CD8-positive, alpha-beta memory T cell (primary cell): ENCODE data around the gene AGO4. TPM values are rescaled to one million over a fixed set of nuclear protein-coding genes. Genes with fewer than 3 reads are reported as not detected.
A peak's percentile ranks its signal among the peaks of the same experiment; 100 is the strongest.

ENCODE experiments used
- CTCF ChIA-PET: fragments of 350-600 bp; sonication (Branson Sonifier 250); formaldehyde crosslinking; loops from one replicate; lab custom pipeline; 2021; ENCODE audit warnings: antibody characterized with exemption; lab: Charles Lee
- POLR2A ChIA-PET: fragments of 350-600 bp; sonication (Branson Sonifier 250); formaldehyde crosslinking; loops from one replicate; lab custom pipeline; 2021; ENCODE audit warnings: antibody characterized with exemption; lab: Charles Lee
- DNase-seq, 5 donors: peaks; one replicate each; pipeline versions ENCODE4 v3.0.0 to v3.0.0-alpha.2; 2020 to 2022; ENCODE audit warnings: mixed read lengths in 1 of 5
- H3K27ac ChIP-seq: one replicate; pipeline ENCODE4 v1.7.0; 2013; ENCODE audit warnings: low read depth, mild to moderate bottlenecking, low read length, moderate library complexity
- H3K27me3 ChIP-seq: 2 replicates; pipeline ENCODE4 v1.7.0; 2013; ENCODE audit warnings: low read length, mild to moderate bottlenecking; ENCODE audit not compliant: insufficient read depth, poor library complexity, severe bottlenecking
- H3K36me3 ChIP-seq: 2 replicates; pipeline ENCODE4 v1.7.0; 2013; ENCODE audit warnings: mild to moderate bottlenecking, low read length, moderate library complexity; ENCODE audit not compliant: insufficient read depth
- H3K4me1 ChIP-seq: 2 replicates; pipeline ENCODE4 v1.7.0; 2013; ENCODE audit warnings: mild to moderate bottlenecking, low read length, moderate library complexity; ENCODE audit not compliant: insufficient read depth
- H3K4me3 ChIP-seq: 2 replicates; pipeline ENCODE4 v1.7.0; 2013; ENCODE audit warnings: mild to moderate bottlenecking, low read length
- H3K9me3 ChIP-seq: 2 replicates; pipeline ENCODE4 v1.7.0; 2013; ENCODE audit warnings: mild to moderate bottlenecking, low read length
- H3K27ac Mint-ChIP-seq, 8 donors: one replicate each; pipeline ENCODE4 v1.8.0; 2020 to 2021; ENCODE audit warnings: mixed read lengths in 8 of 8, mild to moderate bottlenecking in 6 of 8, inconsistent platforms in 3 of 8, moderate library complexity in 3 of 8
- H3K27me3 Mint-ChIP-seq, 2 donors: one replicate each; pipeline ENCODE4 v1.8.0; 2020 to 2021; ENCODE audit warnings: mixed read lengths in 2 of 2, mild to moderate bottlenecking in 1 of 2, moderate library complexity in 1 of 2
- H3K36me3 Mint-ChIP-seq, 3 donors: one replicate each; pipeline ENCODE4 v1.8.0; 2020 to 2021; ENCODE audit warnings: mixed read lengths in 3 of 3, inconsistent platforms in 1 of 3, mild to moderate bottlenecking in 1 of 3
- H3K4me1 Mint-ChIP-seq, 3 donors: one replicate each; pipeline ENCODE4 v1.8.0; 2020 to 2021; ENCODE audit warnings: mixed read lengths in 3 of 3, inconsistent platforms in 1 of 3, mild to moderate bottlenecking in 1 of 3
- H3K4me3 Mint-ChIP-seq, 7 donors: one replicate each; pipeline ENCODE4 v1.8.0; 2020 to 2021; ENCODE audit warnings: mixed read lengths in 7 of 7, mild to moderate bottlenecking in 6 of 7, moderate library complexity in 4 of 7, inconsistent platforms in 2 of 7
- H3K9me3 Mint-ChIP-seq, 5 donors: one replicate each; pipeline ENCODE4 v1.8.0; 2020 to 2022; ENCODE audit warnings: mixed read lengths in 5 of 5, mild to moderate bottlenecking in 3 of 5, moderate library complexity in 2 of 5, inconsistent platforms in 1 of 5
- polyA plus RNA-seq: library from polyadenylated mRNA; unstranded; fragments of 300-500 nt; fragmentation: Illumina TruSeq; gene quantifications from one replicate; pipeline ENCODE4 v1.2.3, GENCODE V29; 2021
- total RNA-seq, 2 experiments: library from RNA; stranded (reverse); gene quantifications; one replicate each; pipeline ENCODE4 v1.2.3, GENCODE V29; 2021

AGO4 gene
- total and polyA plus RNA-seq, 3 experiments from 2014 or later, result 8.3 to 14.6 (median 9.1) TPM

GRCh38 chr1:35832276-35832905, 24.6 kb downstream of the AGO4 start:
- Histone ChIP-seq H3K4me3 (no peak overlapping the region), H3K4me1 (no peaks in the 10 kb centered on the region), H3K27ac (no peak overlapping the region), H3K27me3 (no peaks in the 10 kb centered on the region), H3K9me3 (no peaks in the 10 kb centered on the region), H3K36me3 (peaks cover 4% of the 10 kb centered on the region)
- Mint-ChIP-seq H3K4me3 (no peak overlapping the region), H3K36me3 (peaks cover 28 to 72% (median 32%) of the 10 kb centered on the region in 3 donors), H3K9me3 (peaks cover 0 to 4% (median 0%) of the 10 kb centered on the region in 5 donors), H3K27me3 (no peaks in the 10 kb centered on the region), H3K4me1 (no peaks in the 10 kb centered on the region), H3K27ac (peak overlapping the region in 1 of 8 donors; percentile 23)
- no peak for DNase-seq
- ChIA-PET CTCF (no interaction called here), POLR2A (interaction anchor here (0.5 kb wide), 1 partner anchor 483 kb away, joined by 8 read pairs; no protein-coding TSS in a partner anchor)

GRCh38 chr1:35833395-35833794, 25.6 kb downstream of the AGO4 start:
- H3K36me3 Mint-ChIP-seq, result peaks cover 29 to 71% (median 34%) of the 10 kb centered on the region in 3 donors
- CTCF ChIA-PET, result interaction anchor here (1.5 kb wide), 1 partner anchor 58 kb away, joined by 3 read pairs; no protein-coding TSS in a partner anchor

GRCh38 chr1:35834218-35834617, 26.4 kb downstream of the AGO4 start:
- CTCF ChIA-PET, result interaction anchor here (1.5 kb wide), 1 partner anchor 59 kb away, joined by 3 read pairs; no protein-coding TSS in a partner anchor
- Histone ChIP-seq H3K4me3 (no peak overlapping the region), H3K27ac (no peak overlapping the region), H3K9me3 (no peaks in the 10 kb centered on the region), H3K27me3 (no peaks in the 10 kb centered on the region), H3K4me1 (no peaks in the 10 kb centered on the region), H3K36me3 (peaks cover 4% of the 10 kb centered on the region)
- Mint-ChIP-seq H3K9me3 (peaks cover 0 to 4% (median 0%) of the 10 kb centered on the region in 5 donors), H3K27ac (no peak overlapping the region), H3K4me3 (no peak overlapping the region), H3K36me3 (peaks cover 26 to 71% (median 37%) of the 10 kb centered on the region in 3 donors), H3K27me3 (no peaks in the 10 kb centered on the region), H3K4me1 (no peaks in the 10 kb centered on the region)
- no peak for DNase-seq
- POLR2A ChIA-PET, result no interaction called here

More at GRCh38 chr1:35833395-35833794, 25.6 kb downstream of the AGO4 start:
- POLR2A ChIA-PET, result no interaction called here
- Mint-ChIP-seq H3K27me3 (no peaks in the 10 kb centered on the region), H3K4me3 (no peak overlapping the region), H3K4me1 (no peaks in the 10 kb centered on the region), H3K27ac (no peak overlapping the region), H3K9me3 (peaks cover 0 to 4% (median 0%) of the 10 kb centered on the region in 5 donors)
- Histone ChIP-seq H3K4me1 (no peaks in the 10 kb centered on the region), H3K4me3 (no peak overlapping the region), H3K9me3 (no peaks in the 10 kb centered on the region), H3K27me3 (no peaks in the 10 kb centered on the region), H3K36me3 (peaks cover 4% of the 10 kb centered on the region), H3K27ac (no peak overlapping the region)
- no peak for DNase-seq

- Mint-ChIP-seq H3K27me3 (no peaks in the 10 kb centered on the region), H3K36me3 (peaks cover 27 to 72% (median 37%) of the 10 kb centered on the region in 3 donors), H3K4me3 (no peak overlapping the region), H3K9me3 (peaks cover 0 to 4% (median 0%) of the 10 kb centered on the region in 5 donors), H3K4me1 (no peaks in the 10 kb centered on the region), H3K27ac (peak overlapping the region in 4 of 8 donors; percentile 7 to 77 (median 28))
- ChIA-PET POLR2A (no interaction called here), CTCF (no interaction called here)
- Histone ChIP-seq H3K4me3 (no peak overlapping the region), H3K36me3 (peaks cover 4% of the 10 kb centered on the region), H3K4me1 (no peaks in the 10 kb centered on the region), H3K27ac (no peak overlapping the region), H3K9me3 (no peaks in the 10 kb centered on the region), H3K27me3 (no peaks in the 10 kb centered on the region)
- DNase-seq, result no peak
Observed at GRCh38 chr1:35835398-35835797, 27.6 kb downstream of the AGO4 start.

- CTCF ChIA-PET, result no interaction called here
- Histone ChIP-seq H3K27ac (no peak overlapping the region), H3K36me3 (peaks cover 10% of the 10 kb centered on the region), H3K4me1 (no peaks in the 10 kb centered on the region), H3K9me3 (no peaks in the 10 kb centered on the region), H3K4me3 (no peak overlapping the region), H3K27me3 (no peaks in the 10 kb centered on the region)
- POLR2A ChIA-PET, result no interaction called here
- Mint-ChIP-seq H3K27ac (no peak overlapping the region), H3K27me3 (no peaks in the 10 kb centered on the region), H3K9me3 (peaks cover 0 to 4% (median 0%) of the 10 kb centered on the region in 5 donors), H3K4me1 (no peaks in the 10 kb centered on the region), H3K4me3 (no peak overlapping the region), H3K36me3 (peaks cover 26 to 74% (median 32%) of the 10 kb centered on the region in 3 donors)
- no peak for DNase-seq
Observed at GRCh38 chr1:35836734-35837133, 28.9 kb downstream of the AGO4 start.

GRCh38 chr1:35838693-35839245, 31.0 kb downstream of the AGO4 start:
- Mint-ChIP-seq H3K27me3 (no peaks in the 10 kb centered on the region), H3K36me3 (peaks cover 26 to 77% (median 28%) of the 10 kb centered on the region in 3 donors), H3K9me3 (peaks cover 0 to 4% (median 0%) of the 10 kb centered on the region in 5 donors), H3K4me3 (no peak overlapping the region), H3K4me1 (no peaks in the 10 kb centered on the region), H3K27ac (peak overlapping the region in 1 of 8 donors; percentile 11)
- Histone ChIP-seq H3K4me1 (no peaks in the 10 kb centered on the region), H3K36me3 (peaks cover 18% of the 10 kb centered on the region), H3K27ac (no peak overlapping the region), H3K4me3 (no peak overlapping the region), H3K9me3 (no peaks in the 10 kb centered on the region), H3K27me3 (no peaks in the 10 kb centered on the region)
- CTCF ChIA-PET, result interaction anchor here (1.3 kb wide), 1 partner anchor 21 kb away, joined by 3 read pairs; no protein-coding TSS in a partner anchor
- DNase-seq, result no peak
- POLR2A ChIA-PET, result no interaction called here

GRCh38 chr1:35844826-35845225, 37.0 kb downstream of the AGO4 start:
- POLR2A ChIA-PET, result no interaction called here
- no peaks in the 10 kb centered on the region for H3K27me3 Mint-ChIP-seq

GRCh38 chr1:35845766-35846165, 38.0 kb downstream of the AGO4 start:
- Histone ChIP-seq H3K4me1 (no peaks in the 10 kb centered on the region), H3K36me3 (peaks cover 22% of the 10 kb centered on the region), H3K27me3 (no peaks in the 10 kb centered on the region), H3K27ac (no peak overlapping the region), H3K4me3 (no peak overlapping the region), H3K9me3 (no peaks in the 10 kb centered on the region)
- CTCF ChIA-PET, result no interaction called here
- H3K36me3 Mint-ChIP-seq, result peaks cover 0 to 73% (median 25%) of the 10 kb centered on the region in 3 donors
- no peak overlapping the region for H3K4me3 Mint-ChIP-seq
- POLR2A ChIA-PET, result no interaction called here
- no peaks in the 10 kb centered on the region for H3K27me3 Mint-ChIP-seq
- no peaks in the 10 kb centered on the region for H3K4me1 Mint-ChIP-seq
- H3K27ac Mint-ChIP-seq, result peak overlapping the region in 1 of 8 donors; percentile 32
- no peaks in the 10 kb centered on the region for H3K9me3 Mint-ChIP-seq
- no peak for DNase-seq

More at GRCh38 chr1:35844826-35845225, 37.0 kb downstream of the AGO4 start:
- H3K36me3 ChIP-seq, result peaks cover 17% of the 10 kb centered on the region
- H3K36me3 Mint-ChIP-seq, result peaks cover 0 to 68% (median 21%) of the 10 kb centered on the region in 3 donors
- H3K4me3 ChIP-seq, result no peak overlapping the region
- H3K4me1 Mint-ChIP-seq, result no peaks in the 10 kb centered on the region
- no peaks in the 10 kb centered on the region for H3K9me3 Mint-ChIP-seq
- H3K27me3 ChIP-seq, result no peaks in the 10 kb centered on the region
- CTCF ChIA-PET, result no interaction called here
- peak overlapping the region in 1 of 8 donors; percentile 49 for H3K27ac Mint-ChIP-seq
- H3K4me3 Mint-ChIP-seq, result no peak overlapping the region
- no peak overlapping the region for H3K27ac ChIP-seq
- DNase-seq, result no peak
- no peaks in the 10 kb centered on the region for H3K9me3 ChIP-seq
- H3K4me1 ChIP-seq, result no peaks in the 10 kb centered on the region
